Measurements from ENCODE around the gene ACBD5.
A peak's percentile ranks its signal among the peaks of the same experiment; 100 is the strongest.
"Not testable (repeated sequence)": the region's sequence is repeated elsewhere in the genome, so short reads cannot be mapped to it uniquely, and the experiment has no call there.

Gene ACBD5

GRCh38 chr10:27241010-27241651 lies 534 bp upstream of the ACBD5 start:
- DNase-seq, result no peak

- not testable (repeated sequence) for DNase-seq
These were observed 3.1 kb downstream of the ACBD5 start for GRCh38 chr10:27237531-27237930.

- DNase-seq, result not testable (repeated sequence)
These were observed 3.9 kb downstream of the ACBD5 start for GRCh38 chr10:27236589-27237128.

- no peak for DNase-seq
These were observed 4.9 kb downstream of the ACBD5 start for GRCh38 chr10:27235706-27236105.

- no peak for DNase-seq
These were observed 10.6 kb downstream of the ACBD5 start for GRCh38 chr10:27230022-27230421.

- no peak for DNase-seq
These were observed 14.8 kb downstream of the ACBD5 start for GRCh38 chr10:27225642-27226257.

GRCh38 chr10:27225011-27225590 lies 15.5 kb downstream of the ACBD5 start:
- DNase-seq, result no peak

- peak; percentile 5 for DNase-seq
These were observed 16.6 kb downstream of the ACBD5 start for GRCh38 chr10:27223964-27224363.

GRCh38 chr10:27207350-27207749 lies 33.2 kb downstream of the ACBD5 start:
- DNase-seq, result no peak

- DNase-seq, result no peak
These were observed 36.8 kb downstream of the ACBD5 start for GRCh38 chr10:27203806-27204205.

GRCh38 chr10:27197980-27198620 lies 42.5 kb downstream of the ACBD5 start:
- DNase-seq, result peak; percentile 54

- DNase-seq, result peak; percentile 96
These were observed 48.3 kb downstream of the ACBD5 start for GRCh38 chr10:27192284-27192683.

- DNase-seq, result no peak
These were observed 50.1 kb downstream of the ACBD5 start for GRCh38 chr10:27190508-27190907.

GRCh38 chr10:27188897-27189296 lies 51.7 kb downstream of the ACBD5 start:
- no peak for DNase-seq

- no peak for DNase-seq
These were observed 52.3 kb downstream of the ACBD5 start for GRCh38 chr10:27188259-27188658.

- DNase-seq, result no peak
These were observed 70.7 kb downstream of the ACBD5 start for GRCh38 chr10:27169849-27170248.

- no peak for DNase-seq
These were observed 82.2 kb downstream of the ACBD5 start for GRCh38 chr10:27158421-27158820.

- DNase-seq, result no peak
These were observed 83.4 kb downstream of the ACBD5 start for GRCh38 chr10:27157150-27157549.

- DNase-seq, result not testable (repeated sequence)
These were observed 84.0 kb downstream of the ACBD5 start for GRCh38 chr10:27156566-27156965.

- DNase-seq, result peak; percentile 86
These were observed 85.4 kb downstream of the ACBD5 start, which contains the start of gene MASTL for GRCh38 chr10:27155066-27155754. TSS of gene MASTL (plus strand) at chr10:27155352. CDS start at chr10:27155427, 75 bp downstream.

- DNase-seq, result no peak
These were observed 86.8 kb downstream of the ACBD5 start for GRCh38 chr10:27153845-27154193.

GRCh38 chr10:27153329-27153728 lies 87.3 kb downstream of the ACBD5 start:
- no peak for DNase-seq

GRCh38 chr10:27152687-27153086 lies 87.9 kb downstream of the ACBD5 start:
- no peak for DNase-seq
